Fibroblast of peridontal ligament (primary cell): ENCODE measurements around the gene SIM2.

ENCODE experiments used
- DNase-seq: peaks from one replicate; pipeline ENCODE4 v3.0.0-alpha.2; 2010; ENCODE audit errors: extremely low read depth

The SIM2 gene

DNA sequence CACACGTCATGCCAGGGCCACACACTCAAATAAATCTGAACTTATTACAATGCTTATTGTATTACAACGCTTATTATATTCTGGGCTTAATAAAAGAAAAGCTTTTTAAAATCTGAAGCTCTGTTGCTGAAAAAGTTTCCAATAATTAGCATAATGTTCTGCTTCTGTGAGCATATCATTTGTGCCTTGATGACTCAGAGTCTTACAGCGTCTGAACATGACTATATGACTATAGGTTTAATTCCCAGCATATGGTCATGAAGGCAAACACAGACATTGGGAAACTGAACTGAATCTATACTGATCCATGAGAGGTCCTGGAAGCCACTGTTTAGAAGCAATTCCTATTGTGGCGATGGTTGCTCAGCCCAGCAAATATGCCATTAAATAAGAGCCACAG is 66.3 kb downstream of the SIM2 start:
- DNase-seq = no peak

DNA sequence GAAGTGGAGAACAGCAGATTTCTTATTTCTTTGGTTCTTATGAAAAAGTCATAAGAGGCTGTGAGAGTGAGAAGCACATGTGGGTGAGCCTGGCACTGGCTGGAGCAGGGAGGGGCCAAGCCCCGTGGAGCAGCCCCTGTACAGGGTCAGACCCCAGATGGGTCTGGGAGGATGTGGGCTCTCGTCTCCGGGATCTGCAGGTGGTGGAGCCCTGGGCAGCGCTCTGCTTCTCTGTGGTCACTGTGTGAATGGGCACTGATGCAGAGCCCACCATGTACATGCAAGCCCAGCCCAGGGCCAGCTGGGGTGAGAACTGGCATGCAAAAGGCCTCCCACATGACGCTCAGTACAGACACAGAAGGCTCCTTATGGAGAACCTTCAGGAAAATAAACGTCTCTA is 67.6 kb downstream of the SIM2 start:
- no peak for DNase-seq

DNA sequence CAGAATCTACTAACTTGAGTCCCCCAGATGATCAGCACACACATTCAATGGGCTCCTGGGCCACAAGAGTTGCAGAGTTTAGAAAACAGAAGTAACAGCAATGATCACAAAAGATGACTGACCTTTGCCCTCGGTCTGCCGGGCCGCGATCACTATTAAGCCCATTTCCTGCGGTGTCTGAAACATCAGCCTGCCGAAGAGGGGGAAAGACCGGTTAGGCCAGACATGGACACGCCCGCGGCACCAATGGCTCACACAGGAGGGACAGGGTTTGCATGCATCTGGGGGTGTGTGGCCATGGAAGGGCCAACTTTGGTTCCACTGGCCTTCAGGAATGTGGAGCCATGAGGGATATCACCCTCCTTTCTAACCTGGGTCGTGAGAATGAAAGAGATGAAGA is 68.2 kb downstream of the SIM2 start:
- no peak for DNase-seq

DNA sequence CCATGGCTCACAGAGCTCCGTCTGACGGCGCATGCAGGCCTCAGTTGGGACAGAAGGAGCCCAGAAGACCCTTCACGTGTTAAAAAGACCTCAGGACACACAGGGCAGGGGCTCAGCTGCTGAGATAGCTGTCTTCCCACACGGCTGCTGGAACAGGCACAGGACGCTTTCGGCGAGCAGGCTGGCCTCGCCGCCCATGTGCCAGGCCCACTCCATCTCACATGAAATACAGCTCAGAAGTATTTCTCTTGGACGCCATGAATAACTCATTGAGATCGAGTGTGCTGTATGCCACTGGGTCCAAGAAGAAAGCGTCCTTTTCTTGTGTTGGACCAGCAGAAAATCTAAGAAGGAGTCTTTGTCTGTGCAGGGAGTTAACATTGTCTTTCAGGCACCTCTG is 69.6 kb downstream of the SIM2 start:
- DNase-seq = no peak

DNA sequence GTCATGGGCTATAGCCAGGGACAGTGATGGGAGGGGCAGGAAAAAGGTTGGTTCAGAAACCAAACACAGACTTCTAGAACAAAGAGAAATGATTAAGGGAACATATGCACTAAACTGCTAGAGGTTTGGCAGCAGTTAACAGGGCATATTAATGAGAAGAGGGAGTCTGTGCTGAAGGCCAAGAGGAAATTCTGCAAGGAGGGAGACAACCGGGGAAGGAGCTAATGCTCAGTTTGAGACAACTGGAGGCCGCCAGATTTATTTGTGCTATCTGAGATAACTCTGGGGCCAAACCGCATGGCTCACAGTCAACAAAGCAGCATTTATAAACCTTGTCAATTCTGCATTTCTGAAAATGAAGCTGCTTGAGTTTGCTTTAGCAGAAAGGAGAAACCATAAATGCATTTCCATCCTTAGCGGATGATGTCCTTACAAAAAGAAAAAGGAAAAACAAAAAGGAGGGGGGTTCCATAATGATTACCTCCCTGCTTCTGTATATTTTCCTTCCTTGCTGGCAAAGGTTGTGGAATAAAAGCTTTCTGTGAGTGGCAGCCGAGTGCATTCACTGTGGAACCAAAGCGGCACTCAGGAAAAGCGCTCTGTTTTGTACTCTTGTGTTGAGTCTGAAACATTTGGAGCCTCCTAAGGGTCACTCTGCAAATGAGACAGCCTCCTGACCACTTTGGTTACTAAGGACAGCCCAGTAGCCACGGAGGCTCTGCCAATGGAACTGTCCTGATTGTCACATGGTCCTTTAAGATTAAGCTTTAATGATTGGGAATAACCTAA is 70.3 kb downstream of the SIM2 start:
- DNase-seq = peak; percentile 52

DNA sequence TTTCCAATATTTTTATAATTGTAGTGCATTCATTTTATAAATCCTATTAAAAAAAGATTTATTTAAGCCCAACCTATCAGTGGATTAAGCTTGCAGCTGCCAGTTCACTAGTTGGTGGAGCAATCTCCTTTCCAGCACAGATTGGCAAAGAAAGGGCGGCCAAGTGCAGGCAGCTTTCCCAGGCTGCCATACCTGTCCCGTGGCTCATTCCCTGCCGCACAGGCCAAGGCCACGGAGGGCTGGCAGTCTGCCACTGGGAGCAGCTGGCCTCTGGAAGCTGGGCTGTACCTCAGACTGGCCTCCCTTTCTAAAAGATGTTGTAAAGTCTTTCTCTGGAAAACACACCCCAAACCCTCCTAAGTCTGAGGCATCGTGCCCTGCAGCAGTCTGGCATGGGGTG is 74.2 kb downstream of the SIM2 start:
- peak; percentile 85 for DNase-seq

DNA sequence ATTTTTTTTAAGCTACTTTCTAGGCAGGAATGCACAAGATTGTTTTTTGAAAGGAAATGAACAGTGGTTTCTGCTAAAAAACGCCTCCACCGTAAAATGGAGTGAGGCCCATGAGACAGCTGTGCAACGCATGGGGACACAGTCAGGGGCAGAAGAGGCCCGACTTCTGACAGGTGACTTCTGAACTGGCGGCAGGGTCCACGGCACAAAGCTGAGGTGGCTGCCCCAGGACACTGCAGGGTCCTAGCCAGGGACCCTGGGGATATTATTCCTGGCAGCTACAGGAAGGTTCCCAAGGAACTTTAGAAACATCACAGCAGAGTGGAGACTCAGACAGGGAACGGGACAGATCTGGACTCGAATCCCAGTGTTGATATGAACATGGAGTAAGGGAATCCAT is 75.1 kb downstream of the SIM2 start:
- DNase-seq = no peak

DNA sequence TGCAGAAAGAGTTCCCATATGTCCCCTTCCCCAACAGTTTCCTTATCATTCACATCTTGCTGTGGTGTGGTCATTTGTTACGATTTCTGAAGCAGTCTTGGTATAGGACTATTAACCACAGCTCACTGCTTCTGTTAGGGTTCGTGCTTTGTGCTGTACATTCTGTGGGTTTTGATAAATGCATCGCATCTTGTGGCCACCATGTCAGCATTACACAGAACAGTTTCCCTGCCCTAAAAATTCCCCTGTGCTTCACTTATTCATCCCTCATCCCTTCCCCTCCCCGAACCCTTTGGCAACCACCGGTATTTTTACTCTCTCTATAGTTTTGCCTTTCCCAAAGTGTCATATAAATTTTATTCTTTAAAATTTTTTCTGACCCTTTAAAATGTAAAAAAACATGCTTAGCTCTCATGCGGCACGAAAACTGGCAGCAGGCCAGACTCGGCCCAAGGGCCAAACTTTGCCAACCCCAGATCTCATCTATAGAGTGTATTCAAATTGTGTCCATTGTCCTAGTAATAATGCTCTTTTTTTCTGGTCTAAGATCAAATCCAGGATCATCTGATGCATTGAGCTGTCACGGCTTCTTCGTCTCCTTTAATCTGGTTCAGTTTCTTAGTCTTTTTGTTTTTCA is 78.2 kb downstream of the SIM2 start:
- no peak for DNase-seq

DNA sequence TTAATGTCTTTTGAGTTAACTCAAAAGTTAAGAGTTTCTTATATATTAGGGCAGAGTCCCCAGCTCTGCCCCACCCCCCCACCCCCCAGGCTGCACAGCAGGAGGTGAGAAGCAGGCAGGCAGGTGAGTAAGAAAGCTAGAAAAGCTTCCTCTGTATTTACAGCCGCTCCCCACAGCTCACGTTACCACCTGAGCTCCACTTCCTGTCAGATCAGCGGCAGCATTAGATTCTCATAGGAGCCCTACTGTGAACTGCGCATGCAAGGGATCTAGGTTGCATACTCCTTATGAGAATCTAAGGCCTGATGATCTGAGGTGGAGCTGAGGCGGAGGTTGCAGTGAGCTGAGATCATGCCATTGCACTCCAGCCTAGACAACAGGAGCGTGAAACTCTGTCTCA is 81.9 kb downstream of the SIM2 start:
- no peak for DNase-seq

DNA sequence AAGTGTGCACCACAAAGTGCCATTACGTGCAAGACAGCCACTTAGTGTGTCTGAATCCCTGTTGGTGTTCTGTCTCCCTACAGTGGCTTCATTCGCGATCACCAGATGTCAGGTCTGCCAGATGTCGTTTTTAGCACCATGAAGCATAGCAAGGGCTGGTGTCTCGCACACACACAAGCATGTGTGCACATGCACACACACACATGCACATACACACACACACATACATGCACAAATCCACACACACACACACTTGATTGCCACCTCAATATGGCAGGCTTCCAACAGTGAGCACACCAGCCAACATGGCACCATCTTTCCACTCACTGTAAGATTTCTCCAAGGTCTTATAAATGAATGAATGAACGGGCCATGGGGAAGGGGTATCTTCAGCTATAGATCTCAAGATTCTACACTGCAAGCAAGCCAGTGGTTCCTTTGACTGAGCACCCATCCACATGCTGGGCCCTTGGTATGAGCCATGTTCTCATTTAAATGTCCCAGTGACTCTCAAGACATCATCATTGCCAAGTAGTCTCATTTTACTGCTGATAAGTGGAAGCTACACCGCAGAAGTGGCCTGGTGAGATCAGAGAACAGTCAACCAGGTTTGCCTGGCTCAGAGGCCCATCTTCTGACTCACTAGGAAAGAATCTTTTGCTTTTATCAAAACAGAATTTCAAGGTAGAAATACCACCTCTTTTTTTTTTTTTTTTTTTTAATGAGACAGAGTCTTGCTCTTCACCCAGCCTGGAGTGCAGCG is 84.9 kb downstream of the SIM2 start:
- DNase-seq = no peak

DNA sequence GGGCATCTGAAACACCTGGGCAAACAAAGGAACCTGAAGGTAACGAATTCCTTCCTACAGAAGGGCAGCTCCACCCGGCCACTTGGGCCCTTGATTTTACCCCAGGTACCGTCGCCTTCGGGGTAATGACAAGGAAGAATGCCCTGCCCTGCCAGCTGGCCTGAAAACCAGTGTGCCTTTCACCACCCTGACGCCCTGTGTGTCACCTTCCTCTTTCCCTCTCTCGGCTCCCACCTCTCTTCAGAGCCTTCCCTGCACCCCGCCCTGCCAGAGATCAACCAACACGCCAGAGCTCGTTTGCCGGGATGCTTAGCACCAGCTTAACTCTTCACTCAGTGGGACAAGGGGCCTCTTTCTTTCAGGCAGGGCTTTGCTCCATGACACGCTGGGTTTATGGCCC is 86.0 kb downstream of the SIM2 start:
- DNase-seq = no peak

DNA sequence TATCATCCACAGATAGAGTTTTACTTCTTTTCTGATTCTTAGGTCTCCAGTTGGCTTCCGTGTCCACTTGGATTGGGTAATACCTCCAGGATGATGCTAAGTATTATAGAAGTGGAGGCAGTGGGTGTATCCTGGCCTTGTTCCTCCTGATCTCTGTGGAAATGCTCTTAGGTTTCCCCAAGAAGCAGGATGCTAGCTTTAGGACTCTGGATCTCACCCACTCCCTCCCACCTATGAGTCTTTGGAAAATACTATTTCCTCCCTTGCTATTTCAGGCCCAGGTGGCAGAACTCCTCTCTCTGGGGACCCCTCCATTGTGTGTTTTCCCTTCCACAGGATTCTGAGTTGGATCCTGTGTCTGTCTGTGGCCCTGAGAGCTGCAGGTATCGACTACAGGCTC is 86.7 kb downstream of the SIM2 start:
- no peak for DNase-seq

DNA sequence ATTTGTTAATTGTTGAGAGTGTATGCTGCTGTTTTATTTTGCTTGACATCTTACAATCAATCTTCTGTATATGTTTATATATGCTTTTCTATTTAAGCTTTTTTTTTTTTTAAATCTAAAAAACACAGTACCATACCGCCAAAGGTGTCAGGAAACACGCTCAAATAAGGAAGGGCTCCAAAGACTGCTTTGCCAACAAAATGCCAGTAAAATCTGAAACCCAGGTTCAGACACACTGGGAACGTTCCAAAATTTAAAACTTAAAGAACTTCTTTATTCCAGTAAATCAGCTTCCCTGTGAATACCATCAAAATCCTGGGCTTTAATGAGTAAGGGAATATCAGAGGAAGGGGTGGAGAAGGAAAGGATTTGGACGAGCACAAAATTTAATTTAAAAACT is 87.3 kb downstream of the SIM2 start:
- no peak for DNase-seq

DNA sequence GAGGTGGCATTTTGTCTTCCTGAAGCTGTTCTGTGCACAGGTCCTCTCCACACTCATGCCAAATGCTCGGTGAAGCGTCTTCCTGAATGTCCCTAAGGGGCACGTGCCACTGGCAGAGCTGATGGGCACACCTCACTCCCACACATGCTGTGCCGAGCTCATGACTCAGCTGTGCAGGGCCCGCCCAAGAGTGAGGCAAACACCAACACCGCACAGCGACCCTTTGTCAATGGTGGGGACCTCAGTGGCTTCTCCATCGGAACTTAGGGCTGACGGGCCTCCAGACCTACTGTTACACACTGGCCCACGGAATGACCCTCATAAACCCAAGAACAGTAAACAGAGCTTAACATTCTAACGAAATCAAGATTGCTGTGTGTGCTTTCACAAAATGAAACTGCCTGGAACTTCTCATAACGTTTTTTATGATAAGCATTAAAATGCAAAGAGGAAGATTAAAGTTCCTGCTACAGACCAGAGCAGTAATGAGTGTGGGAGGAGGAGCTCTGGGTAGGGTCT is 89.3 kb downstream of the SIM2 start:
- no peak for DNase-seq

DNA sequence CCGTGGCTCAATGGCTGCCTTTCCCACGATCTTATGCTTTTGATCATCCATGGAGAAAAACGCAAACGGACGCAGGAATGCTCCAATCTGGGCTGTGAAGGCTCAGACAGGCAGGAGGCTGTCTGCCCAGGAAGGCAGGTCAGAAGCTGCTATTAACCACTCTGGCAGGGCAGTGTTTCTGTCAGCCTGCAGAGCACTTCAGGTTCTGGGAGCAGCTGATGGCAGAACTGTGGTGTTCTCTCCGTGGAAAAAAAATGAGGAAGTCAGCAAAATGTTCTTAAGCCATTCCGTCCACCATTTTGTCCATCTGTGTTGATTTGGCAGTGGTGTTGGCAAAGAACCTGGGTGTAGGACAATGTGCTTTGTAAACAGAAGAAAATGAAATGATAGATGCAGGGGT is 91.7 kb downstream of the SIM2 start:
- no peak for DNase-seq

DNA sequence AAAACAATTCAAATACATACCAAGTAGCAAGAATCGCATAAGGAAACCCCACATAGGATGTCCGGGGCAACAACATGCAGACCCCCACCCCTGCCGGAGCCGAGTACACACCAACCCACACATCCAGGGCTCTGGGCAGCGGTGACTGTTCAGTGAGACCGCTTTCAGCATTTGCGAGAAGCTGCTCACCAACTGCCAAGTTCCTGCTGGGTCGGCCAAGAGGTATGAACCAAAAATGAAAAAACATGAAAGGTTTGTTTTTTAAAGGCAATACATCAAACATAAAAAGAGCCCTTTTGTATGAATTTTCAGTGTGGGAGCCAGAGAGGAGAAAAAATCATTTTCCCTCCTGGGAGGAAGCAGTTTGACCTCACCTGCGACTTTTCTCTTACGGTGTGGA is 92.3 kb downstream of the SIM2 start:
- no peak for DNase-seq

DNA sequence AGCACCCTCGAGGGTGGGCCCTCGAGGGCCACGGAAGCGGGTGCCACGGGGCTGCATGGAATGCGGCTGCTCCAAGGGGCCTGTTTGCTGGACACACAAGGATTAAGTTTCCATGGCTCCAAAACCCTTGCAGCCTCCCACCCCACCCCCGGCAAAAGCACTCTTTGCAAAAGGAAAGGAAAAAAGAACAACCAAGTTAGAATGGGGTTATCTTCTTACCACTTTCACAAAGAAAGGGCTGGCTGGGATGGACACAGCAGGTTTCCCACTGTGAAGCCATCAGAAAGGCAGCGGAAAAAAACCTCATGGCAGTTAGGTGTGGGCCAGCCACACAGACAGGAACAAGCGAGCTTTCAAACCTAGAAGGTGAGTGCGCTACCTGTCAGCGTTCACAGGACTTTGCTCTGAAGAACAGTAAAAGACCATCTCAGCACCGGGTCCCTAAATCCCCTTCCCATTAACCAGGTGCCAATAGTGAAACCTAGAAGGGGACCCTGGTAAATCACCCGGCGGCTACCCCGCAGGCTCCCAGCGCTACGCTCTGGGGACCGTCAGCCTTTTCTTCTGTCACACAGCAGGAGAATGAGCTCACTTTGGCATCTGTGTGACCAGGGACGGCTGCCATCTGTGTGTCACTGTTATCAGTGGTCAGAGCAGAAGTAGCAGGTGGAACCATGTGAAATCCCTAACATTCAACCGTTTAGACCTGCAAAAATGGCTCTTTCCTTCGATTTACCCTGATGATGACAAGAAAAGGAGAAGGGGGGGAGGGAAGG is 93.0 kb downstream of the SIM2 start:
- DNase-seq = no peak

DNA sequence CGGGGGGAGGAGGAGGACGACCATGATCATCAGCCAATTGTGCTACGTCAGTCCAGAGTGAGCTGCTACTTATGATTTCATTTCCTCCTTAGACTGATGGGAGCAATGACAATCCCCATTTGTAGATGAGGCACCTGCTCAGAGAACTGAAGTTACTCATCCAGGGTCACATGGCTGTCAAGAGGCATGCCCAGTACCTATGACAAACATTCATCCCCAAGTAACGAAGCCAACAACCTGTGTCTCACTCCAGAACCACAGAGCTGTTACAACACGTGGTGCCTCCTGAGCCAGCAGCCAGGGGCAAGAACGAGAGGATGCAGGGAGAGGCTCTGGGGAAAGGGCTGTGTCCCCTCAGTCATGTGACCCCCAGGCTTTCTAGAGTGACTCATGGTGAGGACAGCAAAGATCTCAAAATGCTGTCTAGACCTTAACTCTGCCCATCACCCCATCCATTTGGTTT is 93.6 kb downstream of the SIM2 start:
- no peak for DNase-seq

DNA sequence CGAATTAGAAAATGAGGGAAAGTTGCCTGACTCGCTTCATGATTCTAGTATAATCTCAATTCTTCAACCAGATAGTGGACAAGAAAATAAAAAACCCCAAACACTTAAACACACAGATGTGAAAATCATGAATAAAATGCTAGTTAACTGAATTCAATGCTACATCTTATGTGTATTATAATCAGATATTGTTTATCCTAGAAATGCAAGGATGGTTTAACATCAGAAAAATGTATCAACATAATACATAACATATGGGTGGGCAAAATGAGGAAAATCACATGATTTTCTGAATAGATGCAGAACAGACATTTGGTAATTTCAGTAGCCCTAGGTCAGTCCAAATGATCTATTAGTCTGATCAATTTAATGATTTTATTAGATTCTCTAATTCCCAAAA is 97.2 kb downstream of the SIM2 start:
- no peak for DNase-seq

DNA sequence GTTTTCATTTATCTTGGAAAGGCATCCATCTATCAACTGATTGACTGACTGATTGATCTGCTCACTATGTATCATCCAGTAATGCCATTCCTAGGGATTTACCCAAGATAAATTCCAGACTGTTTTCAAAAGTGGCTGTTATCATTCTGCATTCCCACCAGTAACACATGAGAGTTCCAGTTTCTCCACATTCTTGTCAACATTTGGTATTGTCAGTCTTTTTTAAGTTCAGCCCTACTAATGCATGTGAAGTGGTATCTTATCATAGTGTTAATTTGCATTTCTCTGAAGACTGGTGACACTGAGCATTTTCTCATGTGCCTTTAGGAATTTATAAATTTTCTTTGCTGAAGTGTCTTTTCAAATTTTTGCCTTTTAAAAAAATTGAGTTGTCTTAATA is 99.6 kb downstream of the SIM2 start:
- no peak for DNase-seq
